Immature natural killer cell (primary cell): ENCODE measurements around the gene RASGRF1. TPM values are rescaled to one million over a fixed set of nuclear protein-coding genes. Genes with fewer than 3 reads are reported as not detected.

ENCODE experiments used
- DNase-seq, 3 donors: peaks; one replicate each; pipeline ENCODE4 v3.0.0; 2022; ENCODE audit warnings: mixed read lengths in 1 of 3
- H3K27ac Mint-ChIP-seq, 6 donors: one replicate each; pipeline ENCODE4 v1.8.0; 2020; ENCODE audit warnings: mixed read lengths in 6 of 6, mild to moderate bottlenecking in 5 of 6, inconsistent platforms in 4 of 6, moderate library complexity in 3 of 6
- H3K27me3 Mint-ChIP-seq, 3 donors: one replicate each; pipeline ENCODE4 v1.8.0; 2020 to 2021; ENCODE audit warnings: low read depth in 3 of 3, mild to moderate bottlenecking in 3 of 3, mixed read lengths in 3 of 3, moderate library complexity in 3 of 3, inconsistent platforms in 1 of 3
- H3K36me3 Mint-ChIP-seq, 3 donors: one replicate each; pipeline ENCODE4 v1.8.0; 2020; ENCODE audit warnings: mixed read lengths in 3 of 3, inconsistent platforms in 2 of 3, mild to moderate bottlenecking in 2 of 3
- H3K4me1 Mint-ChIP-seq, 2 donors: one replicate each; pipeline ENCODE4 v1.8.0; 2020; ENCODE audit warnings: inconsistent platforms in 2 of 2, mild to moderate bottlenecking in 2 of 2, mixed read lengths in 2 of 2, moderate library complexity in 1 of 2
- H3K4me3 Mint-ChIP-seq, 5 donors: one replicate each; pipeline ENCODE4 v1.8.0; 2020; ENCODE audit warnings: mild to moderate bottlenecking in 5 of 5, mixed read lengths in 5 of 5, inconsistent platforms in 3 of 5, moderate library complexity in 3 of 5
- H3K9me3 Mint-ChIP-seq, 6 donors: one replicate each; pipeline ENCODE4 v1.8.0; 2020; ENCODE audit warnings: mild to moderate bottlenecking in 6 of 6, mixed read lengths in 6 of 6, inconsistent platforms in 4 of 6, moderate library complexity in 3 of 6
- polyA plus RNA-seq, 3 donors: library from polyadenylated mRNA; unstranded; fragments of 300-500 nt; fragmentation: Illumina TruSeq; gene quantifications; one replicate each; pipeline ENCODE4 v1.2.3, GENCODE V29; 2021

RASGRF1 gene
- polyA plus RNA-seq, 3 donors from 2014 or later = not detected

GRCh38 chr15:79067072-79067833, 23.3 kb downstream of the RASGRF1 start:
- no peak overlapping the region for H3K4me3 Mint-ChIP-seq
- H3K27me3 Mint-ChIP-seq = peaks cover 0 to 2% (median 0%) of the 10 kb centered on the region in 3 donors
- no peak for DNase-seq
- no peaks in the 10 kb centered on the region for H3K4me1 Mint-ChIP-seq
- no peaks in the 10 kb centered on the region for H3K36me3 Mint-ChIP-seq
- no peak overlapping the region for H3K27ac Mint-ChIP-seq
- no peaks in the 10 kb centered on the region for H3K9me3 Mint-ChIP-seq

- Mint-ChIP-seq H3K4me1 (no peaks in the 10 kb centered on the region), H3K9me3 (no peaks in the 10 kb centered on the region), H3K27ac (no peak overlapping the region), H3K27me3 (peaks cover 0 to 2% (median 0%) of the 10 kb centered on the region in 3 donors), H3K36me3 (no peaks in the 10 kb centered on the region), H3K4me3 (no peak overlapping the region)
- DNase-seq = no peak
These were observed 24.0 kb downstream of the RASGRF1 start for GRCh38 chr15:79066391-79067071.

GRCh38 chr15:79065706-79066376, 24.7 kb downstream of the RASGRF1 start:
- Mint-ChIP-seq H3K27ac (no peak overlapping the region), H3K4me1 (no peaks in the 10 kb centered on the region), H3K27me3 (peaks cover 0 to 2% (median 0%) of the 10 kb centered on the region in 3 donors), H3K4me3 (no peak overlapping the region), H3K36me3 (no peaks in the 10 kb centered on the region), H3K9me3 (no peaks in the 10 kb centered on the region)
- no peak for DNase-seq

- Mint-ChIP-seq H3K27ac (no peak overlapping the region), H3K4me1 (no peaks in the 10 kb centered on the region), H3K9me3 (no peaks in the 10 kb centered on the region), H3K27me3 (peaks cover 0 to 5% (median 0%) of the 10 kb centered on the region in 3 donors), H3K4me3 (no peak overlapping the region), H3K36me3 (no peaks in the 10 kb centered on the region)
- DNase-seq = no peak
These were observed 25.2 kb downstream of the RASGRF1 start for GRCh38 chr15:79065361-79065705.

- Mint-ChIP-seq H3K36me3 (no peaks in the 10 kb centered on the region), H3K27ac (no peak overlapping the region), H3K4me1 (no peaks in the 10 kb centered on the region), H3K4me3 (no peak overlapping the region), H3K9me3 (no peaks in the 10 kb centered on the region), H3K27me3 (peaks cover 0 to 5% (median 0%) of the 10 kb centered on the region in 3 donors)
- DNase-seq = no peak
These were observed 26.1 kb downstream of the RASGRF1 start for GRCh38 chr15:79064496-79064895.

GRCh38 chr15:79060175-79060574, 30.4 kb downstream of the RASGRF1 start:
- Mint-ChIP-seq H3K27ac (no peak overlapping the region), H3K9me3 (no peaks in the 10 kb centered on the region), H3K27me3 (peaks cover 0 to 5% (median 5%) of the 10 kb centered on the region in 3 donors), H3K36me3 (no peaks in the 10 kb centered on the region), H3K4me3 (no peak overlapping the region), H3K4me1 (no peaks in the 10 kb centered on the region)
- DNase-seq = no peak

GRCh38 chr15:79059081-79059572, 31.5 kb downstream of the RASGRF1 start:
- no peaks in the 10 kb centered on the region for H3K36me3 Mint-ChIP-seq
- H3K4me3 Mint-ChIP-seq = no peak overlapping the region
- no peak for DNase-seq
- H3K27ac Mint-ChIP-seq = no peak overlapping the region
- H3K9me3 Mint-ChIP-seq = no peaks in the 10 kb centered on the region
- peaks cover 0 to 7% (median 5%) of the 10 kb centered on the region in 3 donors for H3K27me3 Mint-ChIP-seq
- no peaks in the 10 kb centered on the region for H3K4me1 Mint-ChIP-seq

GRCh38 chr15:79058260-79058850, 32.2 kb downstream of the RASGRF1 start:
- no peaks in the 10 kb centered on the region for H3K4me1 Mint-ChIP-seq
- H3K4me3 Mint-ChIP-seq = no peak overlapping the region
- H3K27ac Mint-ChIP-seq = no peak overlapping the region
- H3K27me3 Mint-ChIP-seq = peaks cover 2 to 7% (median 5%) of the 10 kb centered on the region in 3 donors
- DNase-seq = no peak
- H3K36me3 Mint-ChIP-seq = no peaks in the 10 kb centered on the region
- no peaks in the 10 kb centered on the region for H3K9me3 Mint-ChIP-seq

GRCh38 chr15:79057050-79057449, 33.5 kb downstream of the RASGRF1 start:
- Mint-ChIP-seq H3K9me3 (no peaks in the 10 kb centered on the region), H3K4me1 (no peaks in the 10 kb centered on the region), H3K27ac (no peak overlapping the region), H3K4me3 (no peak overlapping the region), H3K27me3 (peaks cover 2 to 7% (median 5%) of the 10 kb centered on the region in 3 donors), H3K36me3 (no peaks in the 10 kb centered on the region)
- no peak for DNase-seq

- DNase-seq = no peak
- Mint-ChIP-seq H3K36me3 (no peaks in the 10 kb centered on the region), H3K4me3 (no peak overlapping the region), H3K27me3 (peaks cover 2 to 5% (median 3%) of the 10 kb centered on the region in 3 donors), H3K27ac (no peak overlapping the region), H3K9me3 (no peaks in the 10 kb centered on the region), H3K4me1 (no peaks in the 10 kb centered on the region)
These were observed 36.2 kb downstream of the RASGRF1 start for GRCh38 chr15:79054350-79054749.

GRCh38 chr15:79053894-79054293, 36.7 kb downstream of the RASGRF1 start:
- peaks cover 2 to 5% (median 3%) of the 10 kb centered on the region in 3 donors for H3K27me3 Mint-ChIP-seq
- H3K9me3 Mint-ChIP-seq = no peaks in the 10 kb centered on the region
- H3K4me3 Mint-ChIP-seq = no peak overlapping the region
- H3K4me1 Mint-ChIP-seq = no peaks in the 10 kb centered on the region
- no peaks in the 10 kb centered on the region for H3K36me3 Mint-ChIP-seq
- no peak overlapping the region for H3K27ac Mint-ChIP-seq
- DNase-seq = no peak

- DNase-seq = no peak
- peaks cover 2 to 5% (median 3%) of the 10 kb centered on the region in 3 donors for H3K27me3 Mint-ChIP-seq
- no peaks in the 10 kb centered on the region for H3K36me3 Mint-ChIP-seq
- no peak overlapping the region for H3K4me3 Mint-ChIP-seq
- H3K9me3 Mint-ChIP-seq = no peaks in the 10 kb centered on the region
- no peaks in the 10 kb centered on the region for H3K4me1 Mint-ChIP-seq
- no peak overlapping the region for H3K27ac Mint-ChIP-seq
These were observed 38.4 kb downstream of the RASGRF1 start for GRCh38 chr15:79051941-79052731.

GRCh38 chr15:79051029-79051428, 39.6 kb downstream of the RASGRF1 start:
- Mint-ChIP-seq H3K4me1 (no peaks in the 10 kb centered on the region), H3K27ac (no peak overlapping the region), H3K9me3 (no peaks in the 10 kb centered on the region), H3K36me3 (no peaks in the 10 kb centered on the region), H3K27me3 (peaks cover 2 to 5% (median 4%) of the 10 kb centered on the region in 3 donors), H3K4me3 (no peak overlapping the region)
- no peak for DNase-seq
